ENCODE measurements around the gene CLDND1.

DNA sequence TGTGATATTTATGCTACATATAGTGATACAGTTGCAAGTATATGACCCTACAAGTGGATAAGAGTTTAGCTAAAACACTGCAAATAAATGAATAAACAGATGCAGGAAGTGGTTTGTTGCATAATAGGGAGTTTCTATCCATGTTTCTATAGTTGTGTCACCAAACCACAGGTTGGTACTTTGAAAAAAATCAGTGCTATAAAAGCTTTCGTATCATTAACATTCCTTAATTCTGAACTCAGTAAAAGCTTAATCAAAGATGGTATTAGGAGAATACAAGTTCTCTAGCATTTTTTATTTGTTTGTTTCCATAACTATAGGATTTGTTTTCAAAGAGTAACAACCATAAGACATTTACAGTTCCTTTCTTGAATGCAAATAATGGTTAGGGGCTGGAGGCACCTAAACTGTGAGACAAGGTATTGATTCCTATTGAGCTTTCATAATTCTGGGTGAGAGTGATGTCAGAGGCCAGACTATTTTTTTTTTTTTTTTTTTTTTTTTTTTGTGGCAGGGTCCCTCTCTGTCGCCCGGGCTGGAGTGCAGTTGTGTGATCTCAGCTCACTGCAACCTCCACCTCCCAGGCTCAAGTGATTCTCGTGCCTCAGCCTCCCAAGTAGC, 41.1 kb upstream of the CLDND1 start:
- no peak for TF ChIP-seq CTCF (IDR thresholded peaks at IDR 0.05)
- TF ChIP-seq POLR2A (IDR thresholded peaks at IDR 0.05) = no peak
- TF ChIP-seq POLR2AphosphoS5 (IDR thresholded peaks at IDR 0.05; ENCODE audit: insufficient read depth in 1 of 2, low read depth in 1 of 2) = no peak
